ENCODE measurements around the gene FSTL3.
"Not testable (repeated sequence)": the region's sequence is repeated elsewhere in the genome, so short reads cannot be mapped to it uniquely, and the experiment has no call there.

The FSTL3 gene

GRCh38 chr19:718991-719512 lies 42.9 kb downstream of the FSTL3 start:
- H3K9me3 Mint-ChIP-seq, result no peaks in the 10 kb centered on the region
- H3K27me3 Mint-ChIP-seq (ENCODE audit: low read depth), result peaks cover 24% of the 10 kb centered on the region
- no peaks in the 10 kb centered on the region for H3K36me3 Mint-ChIP-seq (ENCODE audit: low read depth)
- H3K27ac Mint-ChIP-seq, result no peak overlapping the region
- no peaks in the 10 kb centered on the region for H3K4me1 Mint-ChIP-seq (ENCODE audit: low read depth)
- H3K4me3 Mint-ChIP-seq, result no peak overlapping the region

DNA sequence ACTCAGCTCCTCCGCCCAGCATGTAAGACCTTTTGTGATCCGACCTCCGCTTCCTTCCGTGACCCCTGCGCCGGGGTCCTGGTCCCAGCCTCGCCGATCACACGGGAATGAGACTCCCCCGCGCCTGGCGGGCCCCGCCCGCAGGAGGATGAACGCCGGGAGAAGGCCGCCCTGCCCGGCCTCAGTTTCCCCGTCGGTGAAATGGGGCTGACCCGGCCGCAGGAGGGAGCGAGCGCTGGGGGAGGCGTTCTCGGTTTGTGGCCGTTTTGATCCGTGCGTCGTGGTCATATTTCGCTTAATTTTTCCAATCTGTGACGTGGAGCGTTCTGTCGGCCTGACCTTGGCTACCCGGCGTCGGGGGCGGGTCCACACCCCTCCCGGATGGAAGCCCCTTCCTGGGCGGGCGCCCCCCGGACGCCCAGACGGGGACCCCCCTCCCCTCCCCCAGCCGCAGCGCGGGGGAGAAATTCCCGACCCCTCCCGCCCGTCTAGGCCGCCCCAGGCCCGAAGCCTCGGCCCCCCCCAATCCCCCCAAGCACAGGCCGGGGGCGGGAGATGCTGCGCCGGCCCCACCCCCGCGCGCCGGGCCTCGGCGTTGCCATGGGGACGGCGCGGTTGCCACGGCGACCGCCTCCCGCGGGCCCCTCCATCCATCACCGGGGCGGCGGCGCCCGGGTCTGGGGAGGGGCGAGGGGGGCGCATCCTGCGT lies 43.6 kb downstream of the FSTL3 start:
- Mint-ChIP-seq H3K9me3 (no peaks in the 10 kb centered on the region), H3K27me3 (ENCODE audit: low read depth) (peaks cover 24% of the 10 kb centered on the region), H3K4me1 (ENCODE audit: low read depth) (no peaks in the 10 kb centered on the region), H3K27ac (no peak overlapping the region), H3K4me3 (no peak overlapping the region), H3K36me3 (ENCODE audit: low read depth) (no peaks in the 10 kb centered on the region)

- Mint-ChIP-seq H3K36me3 (ENCODE audit: low read depth) (no peaks in the 10 kb centered on the region), H3K27me3 (ENCODE audit: low read depth) (peaks cover 20% of the 10 kb centered on the region), H3K27ac (no peak overlapping the region), H3K4me1 (ENCODE audit: low read depth) (no peaks in the 10 kb centered on the region), H3K4me3 (no peak overlapping the region), H3K9me3 (no peaks in the 10 kb centered on the region)
Measured at GRCh38 chr19:720345-721160, 44.4 kb downstream of the FSTL3 start.

- Mint-ChIP-seq H3K4me1 (ENCODE audit: low read depth) (no peaks in the 10 kb centered on the region), H3K27me3 (ENCODE audit: low read depth) (peaks cover 15% of the 10 kb centered on the region), H3K36me3 (ENCODE audit: low read depth) (no peaks in the 10 kb centered on the region), H3K4me3 (no peak overlapping the region), H3K27ac (no peak overlapping the region), H3K9me3 (no peaks in the 10 kb centered on the region)
Measured at GRCh38 chr19:722553-723101, 46.4 kb downstream of the FSTL3 start.

- Mint-ChIP-seq H3K36me3 (ENCODE audit: low read depth) (no peaks in the 10 kb centered on the region), H3K27ac (no peak overlapping the region), H3K4me1 (ENCODE audit: low read depth) (no peaks in the 10 kb centered on the region), H3K9me3 (no peaks in the 10 kb centered on the region), H3K4me3 (no peak overlapping the region), H3K27me3 (ENCODE audit: low read depth) (peaks cover 9% of the 10 kb centered on the region)
Measured at GRCh38 chr19:723247-723646, 47.1 kb downstream of the FSTL3 start.

DNA sequence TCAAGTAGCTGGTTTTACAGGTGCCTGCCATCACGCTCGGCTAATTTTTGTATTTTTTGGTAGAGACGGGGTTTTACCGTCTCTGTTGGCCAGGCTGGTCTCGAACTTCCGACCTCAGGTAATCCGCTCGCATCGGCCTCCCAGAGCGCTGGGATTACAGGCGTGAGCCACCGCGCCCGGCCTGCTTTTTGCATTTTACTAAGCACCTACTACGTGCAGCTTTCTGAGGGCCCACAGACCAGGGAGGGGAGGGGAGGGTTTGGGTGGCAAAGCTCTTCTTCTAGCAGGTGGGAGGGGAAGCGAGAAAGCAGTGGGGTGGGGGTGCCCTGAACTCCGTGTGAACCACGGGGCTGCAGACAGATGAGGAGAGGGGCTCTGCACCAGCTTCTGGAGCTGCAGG lies 47.5 kb downstream of the FSTL3 start:
- no peaks in the 10 kb centered on the region for H3K36me3 Mint-ChIP-seq (ENCODE audit: low read depth)
- no peak overlapping the region for H3K4me3 Mint-ChIP-seq
- H3K9me3 Mint-ChIP-seq, result no peaks in the 10 kb centered on the region
- H3K4me1 Mint-ChIP-seq (ENCODE audit: low read depth), result no peaks in the 10 kb centered on the region
- peaks cover 4% of the 10 kb centered on the region for H3K27me3 Mint-ChIP-seq (ENCODE audit: low read depth)
- no peak overlapping the region for H3K27ac Mint-ChIP-seq

GRCh38 chr19:725461-726089 lies 49.4 kb downstream of the FSTL3 start:
- Mint-ChIP-seq H3K4me1 (ENCODE audit: low read depth) (no peaks in the 10 kb centered on the region), H3K9me3 (no peaks in the 10 kb centered on the region), H3K36me3 (ENCODE audit: low read depth) (no peaks in the 10 kb centered on the region), H3K27me3 (ENCODE audit: low read depth) (peaks cover 3% of the 10 kb centered on the region), H3K27ac (no peak overlapping the region), H3K4me3 (no peak overlapping the region)

- H3K27me3 Mint-ChIP-seq (ENCODE audit: low read depth), result no peaks in the 10 kb centered on the region
- H3K36me3 Mint-ChIP-seq (ENCODE audit: low read depth), result no peaks in the 10 kb centered on the region
- no peaks in the 10 kb centered on the region for H3K4me1 Mint-ChIP-seq (ENCODE audit: low read depth)
- no peak overlapping the region for H3K4me3 Mint-ChIP-seq
- H3K27ac Mint-ChIP-seq, result no peak overlapping the region
- no peaks in the 10 kb centered on the region for H3K9me3 Mint-ChIP-seq
Measured at GRCh38 chr19:726993-727956, 51.1 kb downstream of the FSTL3 start.

GRCh38 chr19:728011-728410 lies 51.8 kb downstream of the FSTL3 start:
- Mint-ChIP-seq H3K27me3 (ENCODE audit: low read depth) (no peaks in the 10 kb centered on the region), H3K36me3 (ENCODE audit: low read depth) (no peaks in the 10 kb centered on the region), H3K9me3 (no peaks in the 10 kb centered on the region), H3K4me1 (ENCODE audit: low read depth) (peaks cover under 1% of the 10 kb centered on the region), H3K27ac (no peak overlapping the region), H3K4me3 (no peak overlapping the region)

GRCh38 chr19:729564-729963 lies 53.4 kb downstream of the FSTL3 start:
- H3K27ac Mint-ChIP-seq; H3K9me3 Mint-ChIP-seq; H3K27me3 Mint-ChIP-seq (ENCODE audit: low read depth); H3K36me3 Mint-ChIP-seq (ENCODE audit: low read depth); H3K4me1 Mint-ChIP-seq (ENCODE audit: low read depth); H3K4me3 Mint-ChIP-seq: not testable (repeated sequence)

DNA sequence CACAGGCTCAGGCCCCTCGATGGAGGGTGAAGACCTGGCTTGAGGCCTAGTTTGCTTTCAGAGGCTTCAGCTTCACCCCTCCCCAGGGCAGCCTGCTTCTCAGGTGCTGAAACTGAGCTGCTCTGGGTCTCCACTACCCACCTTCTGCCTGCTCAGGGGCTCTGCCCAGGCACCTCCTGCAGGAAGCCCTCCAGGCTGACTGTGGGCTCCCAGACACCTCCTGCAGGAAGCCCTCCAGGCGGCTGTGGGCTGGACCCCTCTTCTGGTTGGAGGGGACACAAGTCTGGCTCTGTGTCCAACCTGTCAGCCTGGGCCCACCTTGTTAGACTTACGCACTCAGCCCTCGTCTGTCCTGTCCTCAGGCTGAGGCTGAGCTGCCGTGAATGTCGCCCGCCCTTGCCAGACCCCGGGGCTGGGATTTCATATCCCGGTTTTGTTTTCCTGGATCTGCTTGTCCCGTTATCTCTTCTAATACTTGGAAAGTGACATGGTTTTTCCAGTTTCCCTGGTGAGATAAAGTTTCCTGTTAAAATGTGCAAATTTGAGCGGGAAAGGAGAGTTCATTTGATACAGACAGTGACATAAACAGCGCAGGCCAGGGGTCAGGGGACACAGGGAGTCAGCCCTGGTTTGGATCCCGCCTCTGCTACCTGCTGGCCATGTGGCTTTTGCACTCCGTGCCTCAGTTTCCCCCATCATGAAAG lies 53.9 kb downstream of the FSTL3 start:
- Mint-ChIP-seq H3K9me3 (no peaks in the 10 kb centered on the region), H3K4me1 (ENCODE audit: low read depth) (peaks cover 8% of the 10 kb centered on the region), H3K36me3 (ENCODE audit: low read depth) (no peaks in the 10 kb centered on the region), H3K27ac (no peak overlapping the region), H3K4me3 (no peak overlapping the region), H3K27me3 (ENCODE audit: low read depth) (no peaks in the 10 kb centered on the region)

DNA sequence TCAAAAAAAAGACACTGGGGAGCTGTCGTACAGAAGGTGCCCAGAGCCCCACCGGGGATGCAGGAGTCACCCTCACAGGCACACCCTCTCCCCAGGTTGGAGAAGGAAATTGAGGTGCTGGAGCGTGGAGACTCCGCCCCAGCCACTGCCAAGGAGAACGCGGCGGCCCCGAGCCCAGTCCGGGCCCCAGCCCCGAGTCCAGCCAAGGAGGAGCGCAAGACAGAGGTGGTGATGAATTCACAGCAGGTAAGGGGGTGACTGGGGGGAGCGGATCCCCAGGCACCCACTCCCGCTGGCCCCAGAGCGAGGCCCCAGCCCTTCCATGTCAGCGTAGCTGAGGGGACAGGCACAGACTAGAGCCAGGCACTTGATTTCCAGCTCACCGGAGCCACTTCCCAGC lies 54.8 kb downstream of the FSTL3 start:
- Mint-ChIP-seq H3K27ac (no peak overlapping the region), H3K27me3 (ENCODE audit: low read depth) (no peaks in the 10 kb centered on the region), H3K4me3 (no peak overlapping the region), H3K4me1 (ENCODE audit: low read depth) (peaks cover 8% of the 10 kb centered on the region), H3K36me3 (ENCODE audit: low read depth) (no peaks in the 10 kb centered on the region), H3K9me3 (no peaks in the 10 kb centered on the region)
